H1 (cell line): ENCODE measurements around the gene MAPT. TPM values are rescaled to one million over a fixed set of nuclear protein-coding genes. Genes with fewer than 3 reads are reported as not detected.

ENCODE experiments used
- CTCF ChIA-PET: fragments of 300-600 bp; sonication (Branson Sonifier 250); formaldehyde crosslinking; loops from one replicate; lab custom pipeline; 2021; ENCODE audit not compliant: partially characterized antibody; lab: Charles Lee
- POLR2A ChIA-PET: fragments of 300-600 bp; sonication (Branson Sonifier 250); formaldehyde crosslinking; loops from one replicate; lab custom pipeline; 2021; ENCODE audit warnings: inconsistent platforms; ENCODE audit not compliant: partially characterized antibody; lab: Charles Lee
- DNase-seq, 2 experiments: peaks; one replicate each; pipeline versions ENCODE4 v3.0.0 to v3.0.0-alpha.2; 2010 to 2022; ENCODE audit warnings: low spot score in 2 of 2, low read depth in 1 of 2, mixed read lengths in 1 of 2
- FAIRE-seq: peaks from 2 replicates; lab custom pipeline; 2011; peaks lifted over from hg19 to GRCh38; lab: Jason Lieb, UNC
- H2AFZ ChIP-seq: 2 replicates; pipeline ENCODE4 v1.8.1; 2012; ENCODE audit warnings: low read length, inconsistent platforms
- H2AK5ac ChIP-seq: 2 replicates; pipeline ENCODE4 v1.6.1; 2013; ENCODE audit warnings: low read depth, low read length
- H2BK120ac ChIP-seq: replicated peaks from 2 replicates; pipeline ENCODE3; 2013; ENCODE audit warnings: low read depth, low read length, inconsistent platforms
- H2BK12ac ChIP-seq: 2 replicates; pipeline ENCODE4 v1.6.1; 2013; ENCODE audit warnings: low read depth, low read length
- H2BK15ac ChIP-seq: 2 replicates; pipeline ENCODE4 v1.6.1; 2013; ENCODE audit warnings: low read length
- H2BK20ac ChIP-seq: 2 replicates; pipeline ENCODE4 v1.6.1; 2013; ENCODE audit warnings: low read length
- H2BK5ac ChIP-seq: 2 replicates; pipeline ENCODE4 v1.6.1; 2013; ENCODE audit warnings: low read depth, low read length
- H3K14ac ChIP-seq: 2 replicates; pipeline ENCODE4 v1.6.1; 2013; ENCODE audit warnings: inconsistent platforms; ENCODE audit not compliant: insufficient read length
- H3K18ac ChIP-seq: 2 replicates; pipeline ENCODE4 v1.6.1; 2013; ENCODE audit warnings: low read length; ENCODE audit errors: extremely low read depth
- H3K23ac ChIP-seq: 2 replicates; pipeline ENCODE4 v1.6.1; 2013; ENCODE audit warnings: inconsistent platforms; ENCODE audit not compliant: insufficient read length
- H3K23me2 ChIP-seq: 2 replicates; pipeline ENCODE4 v1.6.1; 2013; ENCODE audit warnings: low read depth, low read length
- H3K27ac ChIP-seq: 2 replicates; pipeline ENCODE4 v1.6.1; 2011; ENCODE audit warnings: low read depth, low read length, inconsistent platforms
- H3K27me3 ChIP-seq, 4 experiments: replicated peaks in 1 of 4; 1 replicate in 1 of 4; 2 replicates in 3 of 4; pipeline versions ENCODE4 v1.6.1 to v1.8.1; 2011 to 2013; ENCODE audit warnings: low read length in 3 of 4, mild to moderate bottlenecking in 3 of 4, inconsistent platforms in 2 of 4, mixed read lengths in 2 of 4, moderate library complexity in 1 of 4; ENCODE audit not compliant: control insufficient read depth in 3 of 4, insufficient read depth in 3 of 4; ENCODE audit errors: extremely low read depth in 1 of 4
- H3K36me3 ChIP-seq, 4 experiments: 2 replicates each; pipeline versions ENCODE4 v1.6.1 to v1.8.1; 2011 to 2013; ENCODE audit warnings: mild to moderate bottlenecking in 4 of 4, low read length in 3 of 4, moderate library complexity in 2 of 4, control low read depth in 1 of 4, inconsistent platforms in 1 of 4; ENCODE audit not compliant: insufficient read depth in 4 of 4, control insufficient read depth in 2 of 4
- H3K4ac ChIP-seq: replicated peaks from 2 replicates; pipeline ENCODE3; 2013; ENCODE audit warnings: low read length, low read depth, mixed read lengths, inconsistent platforms; ENCODE audit not compliant: insufficient read length
- H3K4me1 ChIP-seq, 4 experiments: replicated peaks in 1 of 4; 1 replicate in 1 of 4; 2 replicates in 3 of 4; pipeline versions ENCODE4 v1.6.1 to v1.8.1; 2011 to 2013; ENCODE audit warnings: low read length in 3 of 4, inconsistent platforms in 2 of 4, mixed read lengths in 1 of 4; ENCODE audit not compliant: insufficient read depth in 4 of 4, control insufficient read depth in 3 of 4
- H3K4me2 ChIP-seq, 2 experiments: 2 replicates each; pipeline versions ENCODE4 v1.6.1 to v1.8.1; 2011 to 2013; ENCODE audit warnings: low read depth in 2 of 2, low read length in 2 of 2, control low read depth in 1 of 2, inconsistent platforms in 1 of 2, mild to moderate bottlenecking in 1 of 2; ENCODE audit not compliant: insufficient read depth in 1 of 2
- H3K4me3 ChIP-seq, 4 experiments: fragments of 200-600, 300-600 bp in 1 of 4; sonication (generic), shearing (Covaris generic), sonication (Bioruptor Twin) in 1 of 4; 2 replicates each; pipeline versions ENCODE4 v1.5.1 to v1.8.1; 2011 to 2016; ENCODE audit warnings: low read length in 4 of 4, low read depth in 3 of 4, control low read depth in 2 of 4, inconsistent platforms in 2 of 4, mild to moderate bottlenecking in 2 of 4, mixed read lengths in 1 of 4, moderate library complexity in 1 of 4; ENCODE audit not compliant: insufficient read depth in 2 of 4; ENCODE audit errors: extremely low read depth in 1 of 4
- H3K56ac ChIP-seq: replicated peaks from 2 replicates; pipeline ENCODE3; 2013; ENCODE audit warnings: low read depth, mild to moderate bottlenecking, mixed read lengths, low read length, inconsistent platforms; ENCODE audit not compliant: insufficient read length
- H3K79me1 ChIP-seq: 2 replicates; pipeline ENCODE4 v1.6.1; 2013; ENCODE audit warnings: low read depth, low read length, control low read depth
- H3K79me2 ChIP-seq, 2 experiments: 2 replicates each; pipeline versions ENCODE4 v1.6.1 to v1.8.1; 2012 to 2013; ENCODE audit warnings: low read length in 2 of 2, mild to moderate bottlenecking in 2 of 2, inconsistent platforms in 1 of 2; ENCODE audit not compliant: insufficient read depth in 2 of 2, control insufficient read depth in 1 of 2
- H3K9ac ChIP-seq, 4 experiments: replicated peaks in 1 of 4; 1 replicate in 1 of 4; 2 replicates in 3 of 4; pipeline versions ENCODE4 v1.6.1 to v1.8.1; 2011 to 2013; ENCODE audit warnings: low read depth in 3 of 4, low read length in 3 of 4, control low read depth in 2 of 4, mild to moderate bottlenecking in 2 of 4, moderate library complexity in 2 of 4, inconsistent platforms in 1 of 4; ENCODE audit errors: extremely low read depth in 1 of 4
- H3K9me3 ChIP-seq, 2 experiments: 2 replicates each; pipeline versions ENCODE4 v1.6.1 to v1.8.1; 2012 to 2013; ENCODE audit warnings: mild to moderate bottlenecking in 2 of 2, moderate library complexity in 2 of 2, control low read depth in 1 of 2, inconsistent platforms in 1 of 2, low read depth in 1 of 2, low read length in 1 of 2, mixed read lengths in 1 of 2; ENCODE audit not compliant: insufficient read depth in 2 of 2
- H4K20me1 ChIP-seq, 2 experiments: replicated peaks in 1 of 2; 2 replicates each; pipeline versions ENCODE3 to v1.8.1; 2011 to 2013; ENCODE audit warnings: inconsistent platforms in 2 of 2, low read length in 2 of 2, mild to moderate bottlenecking in 1 of 2; ENCODE audit not compliant: insufficient read depth in 2 of 2, control insufficient read depth in 1 of 2
- H4K5ac ChIP-seq: 2 replicates; pipeline ENCODE4 v1.6.1; 2013; ENCODE audit warnings: low read length, low read depth, mixed read lengths, inconsistent platforms; ENCODE audit not compliant: insufficient read length
- H4K8ac ChIP-seq: 2 replicates; pipeline ENCODE4 v1.8.0; 2013; ENCODE audit warnings: mild to moderate bottlenecking, moderate library complexity, low read length, inconsistent platforms; ENCODE audit not compliant: insufficient read depth; ENCODE audit errors: extremely low read depth
- H4K91ac ChIP-seq: replicated peaks from 2 replicates; pipeline ENCODE3; 2013; ENCODE audit warnings: low read length, mixed read lengths, inconsistent platforms; ENCODE audit not compliant: insufficient read length
- EZH2 ChIP-seq: fragments of 200-600 bp; sonication (generic); IDR thresholded peaks from 2 replicates; pipeline ENCODE4 v1.7.1; 2012; ENCODE audit warnings: low read depth, mild to moderate bottlenecking, moderate library complexity, low read length, inconsistent platforms; ENCODE audit not compliant: severe bottlenecking
- JUND ChIP-seq: IDR thresholded peaks from 2 replicates; pipeline ENCODE4 v1.6.1; 2011; ENCODE audit warnings: mild to moderate bottlenecking, improper control_type of control experiment, low read length
- NANOG ChIP-seq: IDR thresholded peaks from 2 replicates; pipeline ENCODE4 v1.6.1; 2011; ENCODE audit warnings: low read length, low read depth, mild to moderate bottlenecking, inconsistent platforms; ENCODE audit not compliant: insufficient read depth, poor library complexity, severe bottlenecking
- SUZ12 ChIP-seq: fragments of 200-600 bp; sonication (generic); IDR thresholded peaks from 2 replicates; pipeline ENCODE4 v1.6.1; 2012; ENCODE audit warnings: mild to moderate bottlenecking, inconsistent platforms, low read length, moderate library complexity, mixed read lengths
- TEAD4 ChIP-seq: IDR thresholded peaks from 2 replicates; pipeline ENCODE4 v1.6.1; 2012; ENCODE audit warnings: low read depth, low read length, inconsistent platforms, mixed read lengths
- WGBS, 2 experiments: shearing (Covaris generic) in 1 of 2; methylation state at CpG; one replicate each; pipeline versions ENCODE4 v1.1.6 to v1.1.7; 2013 to 2015; ENCODE audit warnings: low lambda C conversion rate in 2 of 2, mixed read lengths in 2 of 2, inconsistent platforms in 1 of 2, low coverage in 1 of 2, missing lambda C conversion rate in 1 of 2; ENCODE audit not compliant: insufficient replicate concordance in 2 of 2, insufficient coverage in 1 of 2, insufficient read length in 1 of 2; ENCODE audit errors: extremely low coverage in 1 of 2, missing lambda C conversion rate in 1 of 2; 5-methylcytosine and 5-hydroxymethylcytosine counted together
- polyA plus RNA-seq, 7 experiments: library from polyadenylated mRNA; depleted of rRNA in 3 of 7; stranded (reverse) in 5 of 7; unstranded in 2 of 7; fragments of >200 nt in 5 of 7; fragments of 200-250 nt in 2 of 7; gene quantifications; 1 replicate in 5 of 7; 2 replicates in 1 of 7; 4 replicates in 1 of 7; pipeline versions ENCODE4 v1.2.1 to v1.2.3, GENCODE V29; 2011 to 2013; ENCODE audit warnings: missing spikeins in 2 of 7, mixed read lengths in 2 of 7
- total RNA-seq: library from RNA; stranded (reverse); fragmentation: NEBNext Ultra II Directional; extraction: Animal tissue kit (Norgen Biotek cat#: 25700); gene quantifications from 2 replicates; pipeline ENCODE4 v1.2.1, GENCODE V29; 2021

Gene MAPT
- total and polyA plus RNA-seq, 2 of the 8 experiments (the other 6 are each of a cell fraction or from before 2014, with no cell fraction given), result 0.54 to 1.7 TPM

GRCh38 chr17:46008591-46008990, 114.2 kb downstream of the MAPT start:
- POLR2A ChIA-PET, result no interaction called here
- CTCF ChIA-PET, result interaction anchor here (0.9 to 1.2 kb wide), 2 partner anchors 10 to 13 kb away, joined by 3 read pairs; no protein-coding TSS in a partner anchor

More at GRCh38 chr17:46008591-46008990, 114.2 kb downstream of the MAPT start:
- Histone ChIP-seq H3K79me1 (no peaks in the 10 kb centered on the region; the same call in 1 of the 2 replicates), H2BK120ac (no peak overlapping the region), H3K4ac (no peak overlapping the region), H4K91ac (no peak overlapping the region), H2BK12ac (no peak overlapping the region), H3K9me3 (no peaks in the 10 kb centered on the region), H3K79me2 (no peaks in the 10 kb centered on the region), H3K18ac (no peak overlapping the region), H3K23me2 (peaks cover 2% of the 10 kb centered on the region; the same call in 1 of the 2 replicates), H3K27ac (no peak overlapping the region), H2BK15ac (no peak overlapping the region), H3K56ac (no peak overlapping the region), H3K4me2 (no peak overlapping the region), H3K9ac (no peak overlapping the region), H3K4me1 (no peaks in the 10 kb centered on the region), H4K20me1 (no peaks in the 10 kb centered on the region), H2AK5ac (no peak overlapping the region), H3K4me3 (no peak overlapping the region), H4K8ac (no peak overlapping the region), H3K23ac (no peak overlapping the region), H3K36me3 (no peaks in the 10 kb centered on the region), H3K27me3 (no peaks in the 10 kb centered on the region), H2BK5ac (no peak overlapping the region), H2BK20ac (no peak overlapping the region), H3K14ac (no peak overlapping the region), H4K5ac (no peak overlapping the region), H2AFZ (no peak overlapping the region)
- DNase-seq (no peak), FAIRE-seq (no peak)
- no peak for TF ChIP-seq NANOG
- no peak for TF ChIP-seq TEAD4
- TF ChIP-seq EZH2, result no peak
- no peak for TF ChIP-seq JUND
- no peak for TF ChIP-seq SUZ12
- 96% methylated on average over 9 of the region's 9 CpGs; no CpG with 5 or more reads in 1 of the 2 experiments for WGBS, 2 experiments
